ENCODE results near the gene SLC2A9. TPM values are rescaled to one million over a fixed set of nuclear protein-coding genes. Genes with fewer than 3 reads are reported as not detected.

SLC2A9 gene
- total and polyA plus RNA-seq, 2 of the 8 experiments (the other 6 are each of a cell fraction or from before 2014, with no cell fraction given), result 0.20 to 0.26 TPM

GRCh38 chr4:10008609-10009005, 12.7 kb downstream of the SLC2A9 start:
- Histone ChIP-seq H2BK20ac (ENCODE audit: low read length) (no peak overlapping the region), H2AK5ac (ENCODE audit: low read depth, low read length) (no peak overlapping the region), H3K4me2 (ENCODE audit: insufficient read depth in 1 of 2, low read depth in 2 of 2, low read length in 2 of 2) (no peak overlapping the region), H2BK12ac (ENCODE audit: low read depth, low read length) (no peak overlapping the region), H4K8ac (ENCODE audit: extremely low read depth, insufficient read depth, low read length) (no peak overlapping the region), H2BK5ac (ENCODE audit: low read depth, low read length) (no peak overlapping the region), H3K4ac (replicated peaks; ENCODE audit: insufficient read length, low read depth, low read length) (no peak overlapping the region), H3K4me1 (replicated peaks in 1 of 4; ENCODE audit: control insufficient read depth in 3 of 4, insufficient read depth in 4 of 4, low read length in 3 of 4) (no peaks in the 10 kb centered on the region), H3K27me3 (replicated peaks in 1 of 4; ENCODE audit: control insufficient read depth in 3 of 4, extremely low read depth in 1 of 4, insufficient read depth in 3 of 4, low read length in 3 of 4) (no peaks in the 10 kb centered on the region), H3K56ac (replicated peaks; ENCODE audit: insufficient read length, low read depth, low read length) (no peak overlapping the region), H3K9ac (replicated peaks in 1 of 4; ENCODE audit: extremely low read depth in 1 of 4, low read depth in 3 of 4, low read length in 3 of 4) (no peak overlapping the region), H4K5ac (ENCODE audit: insufficient read length, low read depth, low read length) (no peak overlapping the region), H4K91ac (replicated peaks; ENCODE audit: insufficient read length, low read length) (no peak overlapping the region), H3K4me3 (ENCODE audit: extremely low read depth in 1 of 4, insufficient read depth in 2 of 4, low read depth in 3 of 4, low read length in 4 of 4) (no peak overlapping the region), H3K9me3 (ENCODE audit: insufficient read depth in 2 of 2, low read depth in 1 of 2, low read length in 1 of 2) (no peaks in the 10 kb centered on the region), H3K23me2 (ENCODE audit: low read depth, low read length) (no peaks in the 10 kb centered on the region), H3K36me3 (ENCODE audit: control insufficient read depth in 2 of 4, insufficient read depth in 4 of 4, low read length in 3 of 4) (no peaks in the 10 kb centered on the region), H2AFZ (ENCODE audit: low read length) (no peak overlapping the region), H3K18ac (ENCODE audit: extremely low read depth, low read length) (no peak overlapping the region), H3K79me2 (ENCODE audit: control insufficient read depth in 1 of 2, insufficient read depth in 2 of 2, low read length in 2 of 2) (no peaks in the 10 kb centered on the region), H4K20me1 (replicated peaks in 1 of 2; ENCODE audit: control insufficient read depth in 1 of 2, insufficient read depth in 2 of 2, low read length in 2 of 2) (no peaks in the 10 kb centered on the region), H3K79me1 (ENCODE audit: low read depth, low read length) (0 out of 2 replicates have a peak, but pooled peaks cover 2% of the 10 kb centered on the region), H2BK15ac (ENCODE audit: low read length) (no peak overlapping the region), H3K27ac (ENCODE audit: low read depth, low read length) (no peak overlapping the region), H3K23ac (ENCODE audit: insufficient read length) (no peak overlapping the region), H3K14ac (ENCODE audit: insufficient read length) (no peak overlapping the region), H2BK120ac (replicated peaks; ENCODE audit: low read depth, low read length) (no peak overlapping the region)
- no peak for FAIRE-seq
- ChIA-PET CTCF (ENCODE audit: partially characterized antibody) (interaction anchor here (0.7 to 2.0 kb wide), 5 partner anchors 10 to 246 kb away, joined by 3 to 6 read pairs (median 3); no protein-coding TSS in a partner anchor), POLR2A (ENCODE audit: partially characterized antibody) (interaction anchor here (0.7 kb wide), 1 partner anchor 381 kb away, joined by 3 read pairs; no protein-coding TSS in a partner anchor)
- WGBS, 2 experiments (ENCODE audit: extremely low coverage in 1 of 2, insufficient coverage in 1 of 2, insufficient read length in 1 of 2, insufficient replicate concordance in 2 of 2, low coverage in 1 of 2, low lambda C conversion rate in 2 of 2, missing lambda C conversion rate in 1 of 2), result 82% methylated on average over 3 of the region's 3 CpGs; no CpG with 5 or more reads in 1 of the 2 experiments
- no peak for DNase-seq (ENCODE audit: low read depth in 1 of 2, low spot score in 2 of 2)
- no peak for TF ChIP-seq RFX5 (IDR thresholded peaks at IDR 0.05; ENCODE audit: borderline replicate concordance, low read depth, low read length)
- no peak for TF ChIP-seq SIRT6 (IDR thresholded peaks at IDR 0.05; ENCODE audit: low read length)
- no peak for TF ChIP-seq CTCF (IDR thresholded peaks at IDR 0.05; ENCODE audit: control extremely low read depth in 1 of 3, insufficient read depth in 1 of 3, low read depth in 1 of 3, low read length in 3 of 3)
- no peak for TF ChIP-seq SRF (IDR thresholded peaks at IDR 0.05; ENCODE audit: low read depth, low read length)
- no peak for TF ChIP-seq TBP (IDR thresholded peaks at IDR 0.05; ENCODE audit: low read depth, low read length)
- no peak for TF ChIP-seq JUN (IDR thresholded peaks at IDR 0.05; ENCODE audit: low read depth, low read length)
- TF ChIP-seq CBX8 (IDR thresholded peaks at IDR 0.05; ENCODE audit: borderline replicate concordance, low read depth, low read length), result no peak
- TF ChIP-seq HDAC6 (IDR thresholded peaks at IDR 0.05; ENCODE audit: low read depth, low read length), result no peak
- no peak for TF ChIP-seq SP2 (IDR thresholded peaks at IDR 0.05; ENCODE audit: low read length)
- TF ChIP-seq POU5F1 (IDR thresholded peaks at IDR 0.05; ENCODE audit: low read depth, low read length), result no peak
- TF ChIP-seq NRF1 (IDR thresholded peaks at IDR 0.05; ENCODE audit: low read depth, low read length), result no peak
- TF ChIP-seq BRCA1 (IDR thresholded peaks at IDR 0.05; ENCODE audit: low read depth, low read length), result no peak
- TF ChIP-seq MAFK (IDR thresholded peaks at IDR 0.05; ENCODE audit: low read depth, low read length), result no peak
